Neural cell (in vitro differentiated cells): ENCODE data around the gene ABCA13. TPM values are rescaled to one million over a fixed set of nuclear protein-coding genes. Genes with fewer than 3 reads are reported as not detected.

Source experiments
- H2AFZ ChIP-seq: fragments of 200-600, 300-800 bp; sonication (generic), shearing (Covaris generic); 2 replicates; pipeline ENCODE4 v1.6.0; 2014; ENCODE audit warnings: low read depth, mild to moderate bottlenecking, antibody characterized with exemption, low read length, moderate library complexity
- H3F3A ChIP-seq: fragments of 200-600 bp; shearing (Covaris generic); 2 replicates; pipeline ENCODE4 v1.6.1; 2016; ENCODE audit warnings: mild to moderate bottlenecking, moderate library complexity, mixed read lengths, antibody characterized with exemption, low read length; ENCODE audit not compliant: insufficient read depth, poor library complexity, severe bottlenecking
- H3K27ac ChIP-seq: fragments of 200-600, 300-800 bp; sonication (generic), shearing (Covaris generic); 2 replicates; pipeline ENCODE4 v1.5.1; 2014; ENCODE audit warnings: mild to moderate bottlenecking, low read length, moderate library complexity
- H3K27me3 ChIP-seq: fragments of 300-800, 200-600 bp; sonication (generic), shearing (Covaris generic); 2 replicates; pipeline ENCODE4 v1.6.0; 2014; ENCODE audit warnings: mild to moderate bottlenecking, low read depth, low read length, moderate library complexity; ENCODE audit not compliant: insufficient read depth
- H3K36me3 ChIP-seq: fragments of 300-800, 200-600 bp; sonication (generic), shearing (Covaris generic); 2 replicates; pipeline ENCODE4 v1.5.1; 2014; ENCODE audit warnings: mild to moderate bottlenecking, antibody characterized with exemption, low read length, moderate library complexity; ENCODE audit not compliant: insufficient read depth
- H3K4me2 ChIP-seq: fragments of 300-800, 200-600 bp; sonication (generic), shearing (Covaris generic); 2 replicates; pipeline ENCODE4 v1.6.0; 2014; ENCODE audit warnings: mild to moderate bottlenecking, low read length
- H3K4me3 ChIP-seq: fragments of 300-800, 200-600 bp; sonication (generic), shearing (Covaris generic); 2 replicates; pipeline ENCODE4 v1.5.1; 2014; ENCODE audit warnings: mild to moderate bottlenecking, low read length, moderate library complexity
- H3K79me2 ChIP-seq: fragments of 200-600 bp; shearing (Covaris generic); replicated peaks from 2 replicates; pipeline ENCODE4 v1.6.0; 2014; ENCODE audit warnings: mild to moderate bottlenecking, low read length, moderate library complexity; ENCODE audit not compliant: insufficient read depth
- H3K9ac ChIP-seq: fragments of 300-800, 200-600 bp; sonication (generic), shearing (Covaris generic); 2 replicates; pipeline ENCODE4 v1.6.1; 2016; ENCODE audit warnings: mild to moderate bottlenecking, low read length, mixed read lengths
- H3K9me2 ChIP-seq: fragments of 200-600 bp; shearing (Covaris generic); 2 replicates; pipeline ENCODE4 v1.6.1; 2016; ENCODE audit warnings: mild to moderate bottlenecking, low read length, mixed read lengths; ENCODE audit not compliant: insufficient read depth
- H3K9me3 ChIP-seq: fragments of 200-600, 300-800 bp; sonication (generic), shearing (Covaris generic); 2 replicates; pipeline ENCODE4 v1.6.1; 2016; ENCODE audit warnings: mild to moderate bottlenecking, mixed run types, low read length, moderate library complexity, mixed read lengths
- H4K20me1 ChIP-seq: fragments of 200-600 bp; shearing (Covaris generic); 2 replicates; pipeline ENCODE4 v1.6.1; 2016; ENCODE audit warnings: mild to moderate bottlenecking, mixed run types; ENCODE audit not compliant: insufficient read depth
- CTCF ChIP-seq: fragments of 450-650 bp; IDR thresholded peaks from 2 replicates; pipeline ENCODE4 v1.5.1; 2014; ENCODE audit warnings: antibody characterized with exemption, mild to moderate bottlenecking, moderate library complexity; ENCODE audit not compliant: poor library complexity, severe bottlenecking
- EP300 ChIP-seq: fragments of 450-650 bp; conservative IDR thresholded peaks from 2 replicates; pipeline ENCODE4 v1.6.1; 2014; ENCODE audit warnings: antibody characterized with exemption, mild to moderate bottlenecking, moderate library complexity; ENCODE audit not compliant: poor library complexity, severe bottlenecking
- EZH2 ChIP-seq: fragments of 200-600, 300-800 bp; shearing (Covaris generic), sonication (generic); IDR thresholded peaks from 2 replicates; pipeline ENCODE4 v1.6.1; 2014; ENCODE audit warnings: antibody characterized with exemption, low read length, borderline replicate concordance, mild to moderate bottlenecking; ENCODE audit not compliant: insufficient read depth, poor library complexity, severe bottlenecking
- MXI1 ChIP-seq: fragments of 450-650 bp; conservative IDR thresholded peaks from 2 replicates; pipeline ENCODE4 v1.6.1; 2014; ENCODE audit warnings: antibody characterized with exemption, mild to moderate bottlenecking; ENCODE audit not compliant: poor library complexity, severe bottlenecking
- POLR2AphosphoS5 ChIP-seq: IDR thresholded peaks from 2 replicates; pipeline ENCODE4 v1.6.1; 2012
- RAD21 ChIP-seq: fragments of 450-650 bp; conservative IDR thresholded peaks from 2 replicates; pipeline ENCODE4 v1.6.1; 2014; ENCODE audit warnings: antibody characterized with exemption, mild to moderate bottlenecking, moderate library complexity
- SMC3 ChIP-seq: fragments of 450-650 bp; conservative IDR thresholded peaks from 2 replicates; pipeline ENCODE4 v1.6.1; 2014; ENCODE audit warnings: antibody characterized with exemption, mild to moderate bottlenecking, moderate library complexity; ENCODE audit not compliant: poor library complexity
- TAF1 ChIP-seq: IDR thresholded peaks from 2 replicates; pipeline ENCODE4 v1.6.1; 2012; ENCODE audit warnings: low read depth
- polyA plus RNA-seq: library from polyadenylated mRNA; depleted of rRNA; stranded (reverse); fragments of >200 nt; gene quantifications from 2 replicates; pipeline ENCODE4 v1.2.3, GENCODE V29; 2014
- TF ChIP-seq, protein P1 (sequence below): IDR thresholded peaks from 2 replicates; pipeline ENCODE4 v1.6.1; 2012; ENCODE audit warnings: borderline replicate concordance

ABCA13 gene
- polyA plus RNA-seq, 1 donor from 2014 or later, result 0.20 TPM

- H3K36me3 ChIP-seq, result no peaks in the 10 kb centered on the region
- H3K4me2 ChIP-seq, result no peak overlapping the region
- H3K9me3 ChIP-seq, result no peaks in the 10 kb centered on the region
- H3K79me2 ChIP-seq, result no peaks in the 10 kb centered on the region
- no peak for TF ChIP-seq MXI1
- TF ChIP-seq CTCF, result no peak
- TF ChIP-seq POLR2AphosphoS5, result no peak
- no peak overlapping the region for H2AFZ ChIP-seq
- no peaks in the 10 kb centered on the region for H3K27me3 ChIP-seq
- no peaks in the 10 kb centered on the region for H4K20me1 ChIP-seq
- H3F3A ChIP-seq, result no peaks in the 10 kb centered on the region
- H3K9me2 ChIP-seq, result no peaks in the 10 kb centered on the region
- H3K4me3 ChIP-seq, result no peak overlapping the region
- H3K9ac ChIP-seq, result no peak overlapping the region
- H3K27ac ChIP-seq, result no peak overlapping the region
These were observed 248.1 kb downstream of the ABCA13 start for GRCh38 chr7:48419401-48419800.

DNA sequence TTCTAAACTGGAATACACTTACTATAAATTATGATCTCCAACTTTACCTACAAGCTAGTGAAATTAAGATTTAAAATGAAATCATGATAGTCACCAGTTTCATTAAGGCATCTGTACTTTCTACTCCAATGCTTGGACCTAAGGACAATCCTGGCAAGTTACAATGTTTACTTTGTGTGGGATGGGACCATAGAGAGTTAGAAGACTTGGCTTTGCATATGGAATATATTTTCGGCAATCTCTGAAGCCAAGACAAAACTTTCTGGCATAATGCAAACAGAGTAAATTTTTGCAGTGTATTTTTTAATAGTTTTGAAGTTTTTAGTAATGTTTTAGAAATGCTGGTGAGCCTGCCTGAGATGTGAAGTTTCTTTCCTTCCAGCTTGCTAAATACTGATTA is 248.9 kb downstream of the ABCA13 start:
- no peak for TF ChIP-seq RAD21
- TF ChIP-seq MXI1, result no peak
- TF ChIP-seq, protein P1, sequence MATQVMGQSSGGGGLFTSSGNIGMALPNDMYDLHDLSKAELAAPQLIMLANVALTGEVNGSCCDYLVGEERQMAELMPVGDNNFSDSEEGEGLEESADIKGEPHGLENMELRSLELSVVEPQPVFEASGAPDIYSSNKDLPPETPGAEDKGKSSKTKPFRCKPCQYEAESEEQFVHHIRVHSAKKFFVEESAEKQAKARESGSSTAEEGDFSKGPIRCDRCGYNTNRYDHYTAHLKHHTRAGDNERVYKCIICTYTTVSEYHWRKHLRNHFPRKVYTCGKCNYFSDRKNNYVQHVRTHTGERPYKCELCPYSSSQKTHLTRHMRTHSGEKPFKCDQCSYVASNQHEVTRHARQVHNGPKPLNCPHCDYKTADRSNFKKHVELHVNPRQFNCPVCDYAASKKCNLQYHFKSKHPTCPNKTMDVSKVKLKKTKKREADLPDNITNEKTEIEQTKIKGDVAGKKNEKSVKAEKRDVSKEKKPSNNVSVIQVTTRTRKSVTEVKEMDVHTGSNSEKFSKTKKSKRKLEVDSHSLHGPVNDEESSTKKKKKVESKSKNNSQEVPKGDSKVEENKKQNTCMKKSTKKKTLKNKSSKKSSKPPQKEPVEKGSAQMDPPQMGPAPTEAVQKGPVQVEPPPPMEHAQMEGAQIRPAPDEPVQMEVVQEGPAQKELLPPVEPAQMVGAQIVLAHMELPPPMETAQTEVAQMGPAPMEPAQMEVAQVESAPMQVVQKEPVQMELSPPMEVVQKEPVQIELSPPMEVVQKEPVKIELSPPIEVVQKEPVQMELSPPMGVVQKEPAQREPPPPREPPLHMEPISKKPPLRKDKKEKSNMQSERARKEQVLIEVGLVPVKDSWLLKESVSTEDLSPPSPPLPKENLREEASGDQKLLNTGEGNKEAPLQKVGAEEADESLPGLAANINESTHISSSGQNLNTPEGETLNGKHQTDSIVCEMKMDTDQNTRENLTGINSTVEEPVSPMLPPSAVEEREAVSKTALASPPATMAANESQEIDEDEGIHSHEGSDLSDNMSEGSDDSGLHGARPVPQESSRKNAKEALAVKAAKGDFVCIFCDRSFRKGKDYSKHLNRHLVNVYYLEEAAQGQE, result no peak
- no peak for TF ChIP-seq POLR2AphosphoS5
- no peak for TF ChIP-seq CTCF
- TF ChIP-seq EZH2, result no peak
- TF ChIP-seq EP300, result no peak
- TF ChIP-seq SMC3, result no peak
- TF ChIP-seq TAF1, result no peak
- no peaks in the 10 kb centered on the region for H3K79me2 ChIP-seq
- H4K20me1 ChIP-seq, result no peaks in the 10 kb centered on the region
- H3K4me2 ChIP-seq, result no peak overlapping the region
- H3K27me3 ChIP-seq, result no peaks in the 10 kb centered on the region
- H3K4me3 ChIP-seq, result no peak overlapping the region
- H3F3A ChIP-seq, result no peaks in the 10 kb centered on the region
- H2AFZ ChIP-seq, result no peak overlapping the region
- H3K9me3 ChIP-seq, result no peaks in the 10 kb centered on the region
- H3K36me3 ChIP-seq, result no peaks in the 10 kb centered on the region
- H3K9ac ChIP-seq, result no peak overlapping the region
- no peaks in the 10 kb centered on the region for H3K9me2 ChIP-seq
- no peak overlapping the region for H3K27ac ChIP-seq
